Cardiac muscle cell (in vitro differentiated cells and primary cell): ENCODE results near the gene MYO1F. TPM values are rescaled to one million over a fixed set of nuclear protein-coding genes. Genes with fewer than 3 reads are reported as not detected.

Experiments used
- DNase-seq, 2 donors: peaks; one replicate each; pipeline versions ENCODE4 v3.0.0 to v3.0.0-alpha.2; 2010 to 2017; ENCODE audit warnings: low read depth in 1 of 2, low spot score in 1 of 2
- H3K27ac ChIP-seq: fragments of 200-600 bp; sonication (generic); 2 replicates; pipeline ENCODE4 v1.5.1; 2016
- H3K27me3 ChIP-seq: fragments of 200-600 bp; sonication (generic); 2 replicates; pipeline ENCODE4 v1.6.0; 2016; ENCODE audit warnings: control low read depth
- H3K36me3 ChIP-seq: fragments of 200-600 bp; sonication (generic); 2 replicates; pipeline ENCODE4 v1.5.1; 2016; ENCODE audit warnings: control low read depth
- H3K4me1 ChIP-seq: fragments of 200-600 bp; sonication (generic); 2 replicates; pipeline ENCODE4 v1.8.1; 2017; ENCODE audit warnings: low read depth, mild to moderate bottlenecking, mixed run types
- H3K4me3 ChIP-seq: fragments of 200-600 bp; sonication (generic); 2 replicates; pipeline ENCODE4 v1.5.1; 2016; ENCODE audit warnings: mild to moderate bottlenecking
- H3K9me3 ChIP-seq: fragments of 200-600 bp; sonication (generic); 2 replicates; pipeline ENCODE4 v1.5.1; 2017; ENCODE audit warnings: low read depth, mild to moderate bottlenecking, control low read depth
- CTCF ChIP-seq: IDR thresholded peaks from 2 replicates; pipeline ENCODE4 v1.5.1; 2012; ENCODE audit warnings: low read depth, mild to moderate bottlenecking, low read length
- polyA plus RNA-seq: library from polyadenylated mRNA; unstranded; fragments of >200 nt; fragmentation: Nextera tagmentation; extraction: Ambion mirVana; gene quantifications from 2 replicates; pipeline ENCODE4 v1.2.1, GENCODE V29; 2016
- total RNA-seq: library from RNA; depleted of rRNA; stranded (reverse); fragments of >200 nt; gene quantifications from 2 replicates; pipeline ENCODE4 v1.2.3, GENCODE V29; 2016

MYO1F gene
- total and polyA plus RNA-seq, 2 experiments from 2014 or later = 0.03 to 1.5 TPM

DNA sequence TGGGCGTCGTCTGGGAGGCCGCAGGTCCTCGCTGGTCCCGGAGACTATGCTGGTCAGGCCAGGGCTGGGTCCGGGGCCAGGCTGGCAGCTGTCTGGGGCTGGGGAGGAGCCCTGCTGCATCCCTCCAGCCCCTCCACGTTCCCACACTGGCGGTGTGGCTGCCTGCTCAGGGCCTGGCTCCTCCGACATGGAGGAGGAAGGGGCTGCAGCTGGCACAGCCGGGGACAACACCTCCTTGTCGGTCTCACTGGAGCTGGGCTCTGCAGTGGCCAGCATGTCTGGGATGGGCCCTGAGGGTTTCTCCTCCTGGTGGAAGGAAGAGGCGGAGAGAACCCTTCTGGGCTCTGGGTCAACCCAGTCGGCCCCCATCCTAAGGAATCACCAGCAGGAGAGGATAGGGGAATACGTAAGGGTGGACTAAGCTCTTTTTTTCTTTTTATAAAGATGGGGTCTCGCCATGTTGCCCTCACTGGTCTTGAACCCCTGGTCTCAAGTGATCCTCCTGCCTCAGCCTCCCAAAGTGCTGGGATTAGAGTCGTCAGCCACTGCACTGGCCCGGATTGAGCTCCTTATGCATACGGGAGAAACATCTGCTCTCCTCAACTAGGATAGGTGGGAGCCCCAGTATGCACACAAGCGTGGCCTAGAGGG lies 64.1 kb downstream of the MYO1F start:
- DNase-seq = no peak
- H3K4me3 ChIP-seq = peak overlapping the region; percentile 98
- no peaks in the 10 kb centered on the region for H3K36me3 ChIP-seq
- H3K9me3 ChIP-seq = no peaks in the 10 kb centered on the region
- peaks cover 7% of the 10 kb centered on the region for H3K4me1 ChIP-seq
- peak overlapping the region; percentile 100 for H3K27ac ChIP-seq
- TF ChIP-seq CTCF = no peak
- no peaks in the 10 kb centered on the region for H3K27me3 ChIP-seq

GRCh38 chr19:8512115-8512967 lies 64.9 kb downstream of the MYO1F start:
- Histone ChIP-seq H3K4me3 (no peak overlapping the region), H3K27me3 (no peaks in the 10 kb centered on the region), H3K9me3 (no peaks in the 10 kb centered on the region), H3K4me1 (peaks cover 7% of the 10 kb centered on the region), H3K27ac (peak overlapping the region; percentile 100), H3K36me3 (no peaks in the 10 kb centered on the region)
- TF ChIP-seq CTCF = no peak
- DNase-seq = peak in 1 of 2 donors; percentile 24

GRCh38 chr19:8511573-8512101 lies 65.6 kb downstream of the MYO1F start:
- peaks cover 7% of the 10 kb centered on the region for H3K4me1 ChIP-seq
- no peak for DNase-seq
- no peaks in the 10 kb centered on the region for H3K36me3 ChIP-seq
- TF ChIP-seq CTCF = no peak
- H3K27ac ChIP-seq = no peak overlapping the region
- H3K27me3 ChIP-seq = no peaks in the 10 kb centered on the region
- H3K9me3 ChIP-seq = no peaks in the 10 kb centered on the region
- no peak overlapping the region for H3K4me3 ChIP-seq

- Histone ChIP-seq H3K9me3 (no peaks in the 10 kb centered on the region), H3K36me3 (no peaks in the 10 kb centered on the region), H3K4me3 (no peak overlapping the region), H3K4me1 (peaks cover 7% of the 10 kb centered on the region), H3K27me3 (no peaks in the 10 kb centered on the region), H3K27ac (no peak overlapping the region)
- no peak for DNase-seq
- no peak for TF ChIP-seq CTCF
Measured at GRCh38 chr19:8510589-8511115, 66.6 kb downstream of the MYO1F start.

DNA sequence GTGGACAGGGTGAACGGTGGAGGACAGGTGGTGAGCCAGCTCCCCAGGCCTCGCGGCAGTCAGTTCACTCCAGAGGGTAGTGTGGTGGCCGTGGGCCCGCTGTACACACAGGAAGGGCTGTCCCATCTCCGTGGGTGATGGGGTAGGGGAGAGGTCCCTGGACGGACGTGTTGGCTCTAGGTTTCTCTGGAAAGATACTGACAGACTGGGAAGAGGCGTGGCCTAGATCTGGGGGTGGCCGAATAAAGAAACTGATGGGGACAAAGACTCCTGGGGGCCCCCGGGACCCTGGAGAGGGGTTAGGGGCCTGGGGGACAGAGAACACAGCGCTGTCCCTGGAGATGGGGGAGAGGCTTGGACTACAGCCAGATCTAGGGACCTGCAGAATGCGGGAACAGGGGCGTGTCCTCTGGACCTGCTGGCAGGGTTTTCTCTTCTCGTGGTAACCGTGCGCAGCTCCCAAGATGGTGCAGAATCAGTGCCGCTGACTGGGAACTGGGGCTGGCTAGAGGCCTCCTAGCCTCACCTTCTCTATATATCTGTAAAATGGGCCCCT lies 70.8 kb downstream of the MYO1F start:
- no peak for TF ChIP-seq CTCF
- H3K4me3 ChIP-seq = peak overlapping the region; percentile 47
- H3K36me3 ChIP-seq = no peaks in the 10 kb centered on the region
- DNase-seq = no peak
- no peaks in the 10 kb centered on the region for H3K9me3 ChIP-seq
- H3K27me3 ChIP-seq = no peaks in the 10 kb centered on the region
- H3K4me1 ChIP-seq = peaks cover 6% of the 10 kb centered on the region
- peak overlapping the region; percentile 64 for H3K27ac ChIP-seq
